ENCODE data around the gene RPL18.
A peak's percentile ranks its signal among the peaks of the same experiment; 100 is the strongest.

Gene RPL18

GRCh38 chr19:48627865-48628314 lies 8.9 kb upstream of the RPL18 start:
- DNase-seq (ENCODE audit: insufficient read length) (no peak), FAIRE-seq (no peak)
- TF ChIP-seq TAF1 (IDR thresholded peaks at IDR 0.05; ENCODE audit: borderline replicate concordance, low read depth, low read length) (no peak), POLR2AphosphoS5 (IDR thresholded peaks at IDR 0.05; ENCODE audit: low read depth, low read length) (no peak), POLR2A (IDR thresholded peaks at IDR 0.05; ENCODE audit: low read depth, low read length) (no peak)

GRCh38 chr19:48627201-48627864 lies 8.4 kb upstream of the RPL18 start:
- DNase-seq (ENCODE audit: insufficient read length) (no peak), FAIRE-seq (no peak)
- TF ChIP-seq POLR2A (IDR thresholded peaks at IDR 0.05; ENCODE audit: low read depth, low read length) (no peak; the same call in 1 of the 2 replicates), TAF1 (IDR thresholded peaks at IDR 0.05; ENCODE audit: borderline replicate concordance, low read depth, low read length) (no peak), POLR2AphosphoS5 (IDR thresholded peaks at IDR 0.05; ENCODE audit: low read depth, low read length) (no peak)

- FAIRE-seq (no peak), DNase-seq (ENCODE audit: insufficient read length) (no peak)
- TF ChIP-seq POLR2AphosphoS5 (IDR thresholded peaks at IDR 0.05; ENCODE audit: low read depth, low read length) (no peak), TAF1 (IDR thresholded peaks at IDR 0.05; ENCODE audit: borderline replicate concordance, low read depth, low read length) (no peak), POLR2A (IDR thresholded peaks at IDR 0.05; ENCODE audit: low read depth, low read length) (no peak)
These were observed 6.9 kb upstream of the RPL18 start for GRCh38 chr19:48625891-48626327.

- FAIRE-seq (no peak), DNase-seq (ENCODE audit: insufficient read length) (no peak)
- no peak for TF ChIP-seq TAF1 (IDR thresholded peaks at IDR 0.05; ENCODE audit: borderline replicate concordance, low read depth, low read length)
- no peak for TF ChIP-seq POLR2A (IDR thresholded peaks at IDR 0.05; ENCODE audit: low read depth, low read length)
- no peak for TF ChIP-seq POLR2AphosphoS5 (IDR thresholded peaks at IDR 0.05; ENCODE audit: low read depth, low read length)
These were observed 6.1 kb upstream of the RPL18 start for GRCh38 chr19:48624791-48625723.

- DNase-seq (ENCODE audit: insufficient read length) (peak; percentile 98), FAIRE-seq (peak; percentile 98)
- no peak for TF ChIP-seq POLR2AphosphoS5 (IDR thresholded peaks at IDR 0.05; ENCODE audit: low read depth, low read length)
- no peak for TF ChIP-seq TAF1 (IDR thresholded peaks at IDR 0.05; ENCODE audit: borderline replicate concordance, low read depth, low read length)
- no peak; the same call in 1 of the 2 replicates for TF ChIP-seq POLR2A (IDR thresholded peaks at IDR 0.05; ENCODE audit: low read depth, low read length)
These were observed 5.2 kb upstream of the RPL18 start for GRCh38 chr19:48624067-48624594.

GRCh38 chr19:48623556-48624066 lies 4.6 kb upstream of the RPL18 start:
- DNase-seq (ENCODE audit: insufficient read length): no peak
- FAIRE-seq: no peak
- TF ChIP-seq POLR2AphosphoS5 (IDR thresholded peaks at IDR 0.05; ENCODE audit: low read depth, low read length) (no peak), TAF1 (IDR thresholded peaks at IDR 0.05; ENCODE audit: borderline replicate concordance, low read depth, low read length) (no peak), POLR2A (IDR thresholded peaks at IDR 0.05; ENCODE audit: low read depth, low read length) (no peak)

- no peak for TF ChIP-seq TAF1 (IDR thresholded peaks at IDR 0.05; ENCODE audit: borderline replicate concordance, low read depth, low read length)
- TF ChIP-seq POLR2AphosphoS5 (IDR thresholded peaks at IDR 0.05; ENCODE audit: low read depth, low read length): no peak
- FAIRE-seq (no peak), DNase-seq (ENCODE audit: insufficient read length) (no peak)
These were observed 961 bp upstream of the RPL18 start for GRCh38 chr19:48619692-48620585.

GRCh38 chr19:48618278-48618915 lies 581 bp downstream of the RPL18 start:
- no peak for FAIRE-seq
- TF ChIP-seq POLR2AphosphoS5 (IDR thresholded peaks at IDR 0.05; ENCODE audit: low read depth, low read length) (peak; percentile 31; the same call in 1 of the 2 replicates), POLR2A (IDR thresholded peaks at IDR 0.05; ENCODE audit: low read depth, low read length) (no peak), TAF1 (IDR thresholded peaks at IDR 0.05; ENCODE audit: borderline replicate concordance, low read depth, low read length) (no peak)
- no peak for DNase-seq (ENCODE audit: insufficient read length)

GRCh38 chr19:48617146-48617937 lies 1.6 kb downstream of the RPL18 start:
- TF ChIP-seq POLR2A (IDR thresholded peaks at IDR 0.05; ENCODE audit: low read depth, low read length) (no peak), TAF1 (IDR thresholded peaks at IDR 0.05; ENCODE audit: borderline replicate concordance, low read depth, low read length) (no peak), POLR2AphosphoS5 (IDR thresholded peaks at IDR 0.05; ENCODE audit: low read depth, low read length) (no peak)
- no peak for FAIRE-seq
- DNase-seq (ENCODE audit: insufficient read length): no peak
